Osteocyte (in vitro differentiated cells): Measurements from ENCODE around the gene NAXE. TPM values are rescaled to one million over a fixed set of nuclear protein-coding genes. Genes with fewer than 3 reads are reported as not detected.

ENCODE experiments used
- DNase-seq: peaks from one replicate; pipeline ENCODE4 v3.0.0; 2021; ENCODE audit warnings: mixed read lengths; ENCODE audit not compliant: unreplicated experiment; ENCODE audit errors: extremely low spot score
- H3K27ac Mint-ChIP-seq: one replicate; pipeline ENCODE4 v1.8.0; 2021; ENCODE audit warnings: mild to moderate bottlenecking, mixed read lengths; ENCODE audit not compliant: unreplicated experiment
- H3K27me3 Mint-ChIP-seq: one replicate; pipeline ENCODE4 v1.8.0; 2021; ENCODE audit warnings: mixed read lengths; ENCODE audit not compliant: unreplicated experiment
- H3K36me3 Mint-ChIP-seq: one replicate; pipeline ENCODE4 v1.8.0; 2021; ENCODE audit warnings: mixed read lengths; ENCODE audit not compliant: unreplicated experiment
- H3K4me1 Mint-ChIP-seq: one replicate; pipeline ENCODE4 v1.8.0; 2021; ENCODE audit warnings: mixed read lengths; ENCODE audit not compliant: unreplicated experiment
- H3K4me3 Mint-ChIP-seq: one replicate; pipeline ENCODE4 v1.8.0; 2021; ENCODE audit warnings: mild to moderate bottlenecking, moderate library complexity, mixed read lengths; ENCODE audit not compliant: unreplicated experiment
- H3K9me3 Mint-ChIP-seq: one replicate; pipeline ENCODE4 v1.8.0; 2021; ENCODE audit warnings: mixed read lengths; ENCODE audit not compliant: unreplicated experiment
- CTCF ChIP-seq: fragments of 200-600 bp; sonication (generic); IDR thresholded peaks from 2 replicates; pipeline ENCODE4 v1.5.0; 2021; ENCODE audit warnings: antibody characterized with exemption, mild to moderate bottlenecking, moderate library complexity
- total RNA-seq: library from RNA; stranded (reverse); gene quantifications from 2 replicates; pipeline ENCODE4 v1.2.1, GENCODE V29; 2021

NAXE gene
- total RNA-seq, 1 donor from 2014 or later: 59.2 TPM

- H3K27ac Mint-ChIP-seq: no peak overlapping the region
- H3K27me3 Mint-ChIP-seq: peaks cover 2% of the 10 kb centered on the region
- DNase-seq: no peak
- H3K4me3 Mint-ChIP-seq: no peak overlapping the region
- H3K9me3 Mint-ChIP-seq: no peaks in the 10 kb centered on the region
- TF ChIP-seq CTCF: no peak
- peaks cover 11% of the 10 kb centered on the region for H3K4me1 Mint-ChIP-seq
- H3K36me3 Mint-ChIP-seq: no peaks in the 10 kb centered on the region
These were observed 2.0 kb upstream of the NAXE start for GRCh38 chr1:156589546-156589945.

GRCh38 chr1:156590326-156591180, 1.0 kb upstream of the NAXE start:
- no peak for DNase-seq
- TF ChIP-seq CTCF: no peak
- Mint-ChIP-seq H3K9me3 (no peaks in the 10 kb centered on the region), H3K27ac (no peak overlapping the region), H3K4me1 (peaks cover 11% of the 10 kb centered on the region), H3K4me3 (peak overlapping the region; percentile 81), H3K27me3 (peaks cover 2% of the 10 kb centered on the region), H3K36me3 (peaks cover 2% of the 10 kb centered on the region)

GRCh38 chr1:156591181-156591431, 470 bp upstream of the NAXE start:
- no peak for DNase-seq
- TF ChIP-seq CTCF: no peak
- Mint-ChIP-seq H3K27me3 (peaks cover 2% of the 10 kb centered on the region), H3K4me1 (peaks cover 11% of the 10 kb centered on the region), H3K4me3 (peak overlapping the region; percentile 81), H3K27ac (peak overlapping the region; percentile 91), H3K36me3 (peaks cover 5% of the 10 kb centered on the region), H3K9me3 (no peaks in the 10 kb centered on the region)

GRCh38 chr1:156592158-156592909, 758 bp downstream of the NAXE start:
- Mint-ChIP-seq H3K36me3 (peaks cover 9% of the 10 kb centered on the region), H3K27me3 (peaks cover 2% of the 10 kb centered on the region), H3K4me1 (peaks cover 11% of the 10 kb centered on the region), H3K4me3 (peak overlapping the region; percentile 81), H3K9me3 (no peaks in the 10 kb centered on the region), H3K27ac (peak overlapping the region; percentile 41)
- TF ChIP-seq CTCF: no peak
- DNase-seq: no peak

GRCh38 chr1:156592910-156593660, 1.5 kb downstream of the NAXE start:
- Mint-ChIP-seq H3K27me3 (peaks cover 2% of the 10 kb centered on the region), H3K36me3 (peaks cover 9% of the 10 kb centered on the region), H3K27ac (no peak overlapping the region), H3K4me3 (peak overlapping the region; percentile 81), H3K9me3 (no peaks in the 10 kb centered on the region), H3K4me1 (peaks cover 11% of the 10 kb centered on the region)
- no peak for TF ChIP-seq CTCF
- no peak for DNase-seq
